Suppressor macrophage treated with lipopolysaccharide for 4 hours (primary cell): ENCODE data around the gene KCNJ10.

Experiments
- DNase-seq: peaks from one replicate; pipeline ENCODE4 v3.0.0-alpha.2; 2020

KCNJ10 gene

GRCh38 chr1:159958719-159959380, 111.1 kb downstream of the KCNJ10 start:
- no peak for DNase-seq

GRCh38 chr1:159957824-159958268, 112.1 kb downstream of the KCNJ10 start:
- DNase-seq = no peak

GRCh38 chr1:159955456-159955855, 114.5 kb downstream of the KCNJ10 start:
- DNase-seq = no peak

GRCh38 chr1:159953536-159954515, 116.1 kb downstream of the KCNJ10 start, which contains the start of gene SLAMF9:
TSS of gene SLAMF9 (minus strand) at chr1:159954237. CDS start at chr1:159954137, 100 bp downstream.
- peak; percentile 92 for DNase-seq

GRCh38 chr1:159952932-159953331, 117.0 kb downstream of the KCNJ10 start:
- no peak for DNase-seq

- peak; percentile 86 for DNase-seq
Observed at GRCh38 chr1:159951551-159951950, 118.4 kb downstream of the KCNJ10 start.

GRCh38 chr1:159951016-159951415, 118.9 kb downstream of the KCNJ10 start:
- DNase-seq = no peak

GRCh38 chr1:159949981-159950381, 120.0 kb downstream of the KCNJ10 start:
- peak; percentile 37 for DNase-seq

GRCh38 chr1:159949123-159949522, 120.8 kb downstream of the KCNJ10 start:
- DNase-seq = no peak
